Inferior parietal cortex (tissue), 1 donor: ENCODE measurements around the gene CDH4.
"Not testable (repeated sequence)": the region's sequence is repeated elsewhere in the genome, so short reads cannot be mapped to it uniquely, and the experiment has no call there.

Experiments
- DNase-seq: peaks from one replicate; pipeline ENCODE4 v3.0.0-alpha.2; 2016; ENCODE audit errors: extremely low spot score

The CDH4 gene

DNA sequence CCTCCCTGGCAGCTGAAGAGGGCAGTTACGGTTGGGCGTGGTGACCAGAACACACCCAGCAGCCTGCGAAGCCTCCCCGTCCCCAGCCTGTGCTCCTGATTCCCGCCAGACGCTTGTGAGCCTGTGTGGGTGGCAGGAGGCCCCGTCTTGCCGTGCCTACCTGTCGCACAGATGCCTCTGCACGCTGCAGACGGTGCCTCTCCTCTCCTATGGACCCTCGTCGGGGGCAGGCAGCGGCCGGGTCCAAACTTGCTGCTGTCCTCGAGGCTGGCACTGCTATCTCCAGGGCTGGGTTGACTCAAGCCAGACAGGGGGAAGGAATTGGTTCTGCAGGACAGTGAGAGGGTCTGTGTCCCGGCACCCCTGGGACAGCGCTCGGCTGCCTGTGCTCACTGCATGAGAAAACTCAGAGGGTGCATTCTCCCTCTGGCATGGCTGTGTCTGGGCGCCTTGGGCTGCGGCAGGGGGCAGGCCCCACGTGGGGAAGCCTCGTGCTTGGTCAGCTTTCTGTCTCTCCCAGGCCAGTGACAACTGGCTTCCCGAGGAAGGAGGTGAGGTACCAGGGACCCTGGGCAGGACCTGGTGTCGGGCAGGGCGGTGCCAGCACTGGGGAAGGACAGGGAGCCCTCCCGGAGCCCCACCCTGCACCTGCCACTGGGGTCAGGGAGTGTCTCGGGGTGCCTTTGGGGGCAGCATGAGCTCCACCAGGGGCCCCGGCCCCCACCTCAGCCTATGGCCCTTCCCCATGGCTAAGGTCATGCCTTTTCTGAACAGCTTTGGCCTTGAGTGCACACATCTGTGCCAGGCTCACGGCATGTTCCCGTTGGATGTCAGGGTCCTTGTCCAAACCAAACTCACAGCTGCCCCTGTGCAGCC lies 686.1 kb downstream of the CDH4 start:
- no peak for DNase-seq

DNA sequence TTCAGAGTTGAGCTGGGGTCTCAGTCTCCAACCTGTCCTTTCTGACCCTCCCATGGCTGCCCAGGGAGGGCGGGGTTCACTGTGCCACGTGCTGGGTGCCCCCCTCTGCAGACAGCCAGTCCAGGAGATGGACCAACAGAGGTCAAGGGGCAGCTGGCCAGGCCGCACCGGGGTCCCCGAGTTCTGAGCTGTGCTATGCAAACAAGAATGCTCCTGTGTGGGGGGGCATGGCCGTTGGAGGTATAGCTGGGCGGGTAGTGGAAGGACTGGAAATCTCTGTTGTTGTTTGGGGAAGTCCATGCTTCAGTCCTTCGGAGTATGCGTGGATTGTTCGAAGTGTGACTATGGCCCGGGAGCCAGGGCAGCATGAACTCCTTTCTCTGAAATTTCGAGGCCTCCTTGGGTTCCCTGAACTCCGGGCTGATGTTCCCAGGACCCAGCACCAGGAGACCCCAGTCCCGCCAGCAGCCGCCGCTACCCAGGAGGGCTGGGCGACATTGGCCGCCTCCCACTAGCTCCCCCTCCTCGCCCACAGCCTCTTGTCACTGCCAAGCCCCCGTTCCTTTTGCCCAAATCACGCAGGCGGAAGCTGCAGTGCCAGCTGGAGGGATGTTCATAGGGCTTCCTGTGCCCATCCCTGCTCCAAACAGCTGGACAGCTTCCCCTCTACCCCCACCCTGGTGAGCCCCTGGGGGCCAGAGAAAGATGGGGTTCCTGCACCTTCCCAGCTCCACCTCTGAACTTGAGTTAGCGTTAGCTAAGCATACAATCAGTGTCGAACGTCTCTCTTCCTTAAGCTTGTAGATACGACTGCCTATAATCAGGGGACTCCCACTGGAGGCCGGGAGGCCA lies 687.0 kb downstream of the CDH4 start:
- DNase-seq = no peak

DNA sequence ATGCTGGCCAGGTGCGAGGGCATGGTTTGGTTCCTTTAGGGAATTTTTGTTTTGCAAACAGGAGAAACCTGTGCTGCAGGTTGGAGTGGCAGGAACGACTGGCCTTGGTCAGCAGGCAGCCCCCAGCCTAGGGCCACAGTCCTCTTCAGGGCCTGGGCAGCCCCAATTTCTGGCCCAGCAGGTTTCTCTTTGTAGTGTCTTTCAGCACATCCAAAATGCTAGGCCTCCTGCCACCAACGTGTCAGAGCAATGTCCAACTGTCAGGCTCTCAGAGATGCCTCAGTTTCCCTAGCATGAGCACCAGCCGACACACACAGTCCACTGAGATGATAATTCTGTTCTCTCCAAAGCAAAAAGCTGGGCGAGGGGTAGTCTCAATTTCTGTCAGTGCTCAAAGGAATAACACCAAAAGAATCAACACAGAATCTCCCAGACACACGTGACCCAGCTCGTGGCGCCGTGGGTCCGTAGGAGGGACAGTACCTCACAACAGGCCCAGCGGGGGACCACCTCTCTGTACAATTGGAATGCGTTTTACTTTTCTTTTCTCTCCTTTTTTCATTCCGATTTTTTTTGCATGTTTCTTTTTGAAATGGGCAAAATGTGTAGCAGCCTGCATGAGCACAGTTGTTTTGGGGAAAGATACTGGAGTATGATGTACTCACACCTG lies 687.8 kb downstream of the CDH4 start:
- no peak for DNase-seq

DNA sequence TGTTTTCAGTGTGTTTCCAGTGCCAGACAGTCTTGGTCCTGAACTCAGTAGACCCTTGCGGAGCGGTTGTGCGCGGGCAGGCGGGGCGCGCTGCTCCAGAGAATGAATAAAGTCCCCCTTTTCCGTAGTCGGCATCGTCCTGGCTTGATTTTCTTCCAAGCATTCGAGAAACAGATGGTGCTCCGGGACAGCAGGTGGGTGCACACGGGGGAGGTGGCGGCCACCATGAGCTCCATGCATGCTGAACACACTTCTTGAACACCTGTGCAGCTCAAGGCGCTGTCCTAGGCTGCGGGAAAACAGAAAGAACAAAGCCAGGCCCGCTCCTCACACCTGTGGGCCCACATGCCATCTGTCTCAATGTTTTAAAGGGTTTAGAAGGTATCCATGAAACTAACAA lies 688.4 kb downstream of the CDH4 start:
- no peak for DNase-seq

DNA sequence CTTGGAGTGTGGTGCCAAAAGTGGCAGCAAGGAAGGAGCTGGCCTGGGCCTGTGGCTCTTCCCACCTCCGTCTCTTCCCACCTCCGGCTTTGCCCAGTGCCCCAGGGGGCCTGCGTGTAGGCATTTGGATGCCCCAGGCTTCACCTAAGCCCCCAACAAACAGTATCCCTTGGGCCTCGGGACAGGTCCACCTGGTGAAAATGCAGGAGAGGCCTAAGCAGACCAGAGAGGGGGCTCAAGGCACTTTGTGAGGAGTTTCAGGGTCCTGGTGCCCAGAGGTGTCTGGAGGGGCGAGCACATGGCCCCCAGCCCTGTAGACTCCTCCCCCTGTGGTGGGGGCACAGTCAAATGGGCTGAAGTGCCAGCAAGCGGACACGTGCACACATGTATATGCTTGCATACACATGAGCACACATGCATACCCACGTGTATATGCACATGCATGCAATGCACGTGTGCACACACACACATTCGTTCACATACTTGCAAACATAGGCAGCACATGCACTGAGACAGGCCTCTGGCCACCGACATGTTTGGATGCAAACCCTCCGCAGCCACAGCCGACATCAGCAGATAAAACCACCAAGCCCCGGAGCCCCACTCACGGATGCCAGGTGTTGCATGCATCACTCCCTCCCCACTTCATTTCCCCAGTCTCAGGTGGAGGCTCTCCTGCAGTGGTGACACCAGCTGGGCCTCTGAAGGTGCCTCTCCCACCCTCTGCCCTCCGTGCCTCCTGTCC lies 689.1 kb downstream of the CDH4 start:
- DNase-seq = no peak

DNA sequence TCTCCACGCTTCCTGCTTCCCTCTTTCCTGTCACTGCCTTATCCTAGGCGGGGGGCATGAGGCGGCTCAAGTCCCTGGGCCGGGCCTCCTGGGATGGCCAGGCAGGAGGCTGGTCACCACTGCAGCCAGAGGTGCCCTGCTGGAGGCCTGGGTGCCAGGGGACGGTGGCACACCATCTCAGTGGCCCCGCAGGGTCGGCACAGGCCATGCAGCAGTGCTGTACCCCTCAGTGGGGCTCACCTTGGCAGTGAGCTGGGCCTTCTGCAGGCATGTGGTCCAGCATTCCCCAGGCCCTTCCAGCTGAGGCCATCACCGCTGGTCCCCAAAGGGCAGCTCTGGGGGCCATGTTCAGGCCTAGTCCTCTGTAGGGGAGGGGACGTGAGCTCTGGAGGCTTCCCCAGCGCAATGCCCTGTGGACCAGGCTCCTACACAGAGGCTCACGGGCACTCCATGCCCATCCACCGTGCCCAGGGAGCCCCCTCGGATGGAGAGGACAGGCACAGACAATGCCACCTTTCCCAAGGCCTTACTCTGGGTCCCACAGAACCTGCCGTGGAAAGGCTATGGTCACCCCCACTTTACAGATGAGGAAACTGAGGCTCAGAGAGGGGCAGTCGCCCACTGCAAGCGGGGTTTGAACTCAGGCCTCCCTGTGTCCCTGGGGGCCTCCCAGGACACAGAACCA lies 689.8 kb downstream of the CDH4 start:
- no peak for DNase-seq

DNA sequence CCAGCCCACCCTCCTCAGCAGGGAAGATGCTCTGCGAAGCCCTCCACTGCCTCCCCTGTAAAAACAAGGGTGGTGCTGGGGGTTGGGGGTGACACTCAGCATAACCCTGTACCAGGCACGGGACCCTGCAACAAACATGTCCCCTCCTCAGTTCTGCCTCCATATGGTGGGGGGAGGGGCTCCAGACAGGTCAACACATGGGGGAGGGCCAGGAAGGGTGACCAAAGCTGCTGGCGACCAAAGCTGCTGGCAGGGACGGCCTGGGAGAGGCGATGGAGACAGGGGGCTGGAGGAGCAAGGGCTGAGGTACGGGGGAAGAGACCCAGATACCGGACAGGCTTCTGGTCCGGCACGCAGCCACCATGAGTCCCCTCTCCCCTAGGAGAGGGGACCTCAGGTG lies 690.5 kb downstream of the CDH4 start:
- no peak for DNase-seq

DNA sequence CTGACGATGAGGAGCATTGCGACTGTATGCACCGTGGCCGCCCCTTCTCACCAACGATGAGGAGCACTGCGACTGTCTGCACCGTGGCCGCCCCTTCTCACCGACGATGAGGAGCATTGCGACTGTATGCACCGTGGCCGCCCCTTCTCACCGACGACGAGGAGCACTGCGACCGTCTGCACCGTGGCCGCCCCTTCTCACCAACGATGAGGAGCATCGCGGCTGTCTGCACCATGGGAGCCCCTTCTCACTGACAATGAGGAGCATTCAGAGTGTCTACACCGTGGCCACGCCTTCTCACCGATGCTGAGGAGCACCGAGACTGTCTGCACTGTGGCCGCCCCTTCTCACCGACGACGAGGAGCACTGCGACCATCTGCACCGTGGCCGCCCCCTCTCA lies 692.9 kb downstream of the CDH4 start:
- DNase-seq = not testable (repeated sequence)

DNA sequence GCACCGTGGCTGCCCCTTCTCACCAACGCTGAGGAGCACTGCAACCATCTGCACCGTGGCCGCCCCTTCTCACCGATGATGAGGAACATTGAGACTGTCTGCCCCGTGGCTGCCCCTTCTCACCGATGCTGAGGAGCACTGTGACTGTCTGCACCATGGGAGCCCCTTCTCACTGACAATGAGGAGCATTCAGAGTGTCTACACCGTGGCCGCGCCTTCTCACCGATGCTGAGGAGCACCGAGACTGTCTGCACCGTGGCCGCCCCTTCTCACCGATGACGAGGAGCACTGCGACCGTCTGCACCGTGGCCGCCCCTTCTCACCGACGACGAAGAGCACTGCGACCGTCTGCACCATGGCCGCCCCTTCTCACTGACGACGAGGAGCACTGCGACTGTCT lies 693.4 kb downstream of the CDH4 start:
- DNase-seq = not testable (repeated sequence)

DNA sequence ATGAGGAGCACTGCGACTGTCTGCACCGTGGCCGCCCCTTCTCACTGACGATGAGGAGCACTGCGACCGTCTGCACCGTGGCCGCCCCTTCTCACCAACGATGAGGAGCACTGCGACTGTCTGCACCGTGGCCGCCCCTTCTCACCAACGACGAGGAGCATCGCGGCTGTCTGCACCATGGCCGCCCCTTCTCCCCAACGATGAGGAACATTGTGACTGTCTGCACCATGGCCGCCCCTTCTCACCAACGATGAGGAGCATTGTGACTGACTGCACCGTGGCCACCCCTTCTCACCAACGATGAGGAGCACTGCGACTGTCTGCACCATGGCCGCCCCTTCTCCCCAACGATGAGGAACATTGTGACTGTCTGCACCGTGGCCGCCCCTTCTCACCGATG lies 696.0 kb downstream of the CDH4 start:
- DNase-seq = not testable (repeated sequence)

DNA sequence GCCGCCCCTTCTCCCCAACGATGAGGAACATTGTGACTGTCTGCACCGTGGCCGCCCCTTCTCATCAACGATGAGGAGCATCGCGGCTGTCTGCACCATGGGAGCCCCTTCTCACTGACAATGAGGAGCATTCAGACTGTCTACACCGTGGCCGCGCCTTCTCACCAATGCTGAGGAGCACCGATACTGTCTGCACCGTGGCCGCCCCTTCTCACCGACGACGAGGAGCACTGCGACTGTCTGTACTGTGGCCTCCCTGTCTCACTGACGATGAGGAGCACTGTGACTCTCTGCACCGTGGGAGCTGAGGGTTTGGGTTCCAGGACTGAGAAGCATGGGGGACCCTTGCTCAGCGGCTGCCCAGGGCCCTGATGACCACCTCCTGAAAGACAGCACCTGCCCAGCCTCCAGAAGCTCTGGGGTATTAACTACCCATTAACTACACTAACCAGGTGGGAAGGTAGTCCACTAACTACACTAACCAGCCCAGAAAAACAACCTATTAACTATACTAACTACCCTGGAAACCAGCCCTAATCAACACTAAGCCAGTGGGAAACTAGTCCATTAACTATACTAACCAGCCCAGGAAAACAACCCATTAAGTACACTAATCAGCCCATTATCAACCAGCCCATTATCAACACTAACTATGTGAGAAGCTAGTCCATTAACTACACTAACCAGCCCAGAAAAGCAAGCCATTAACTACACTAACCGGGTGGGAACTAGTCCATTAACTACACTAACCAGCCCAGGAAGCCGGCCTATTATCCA lies 696.7 kb downstream of the CDH4 start:
- no peak for DNase-seq

DNA sequence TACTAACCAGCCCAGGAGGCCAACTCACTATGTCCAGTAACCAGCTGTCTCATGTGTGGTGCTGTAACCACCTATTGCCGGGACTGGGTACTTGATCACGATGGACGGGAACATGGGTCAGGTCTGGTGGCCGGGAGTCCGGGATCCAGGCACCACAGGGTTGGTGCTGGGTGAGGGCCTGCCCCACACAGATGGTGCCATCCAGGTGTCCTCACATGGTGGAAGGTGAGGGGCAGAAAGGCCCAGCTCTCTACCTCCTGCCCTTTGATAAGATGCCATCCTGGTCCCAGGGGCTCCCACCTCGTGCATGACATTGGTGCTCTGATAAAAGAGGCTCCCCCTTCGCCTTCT lies 697.3 kb downstream of the CDH4 start:
- DNase-seq = no peak

DNA sequence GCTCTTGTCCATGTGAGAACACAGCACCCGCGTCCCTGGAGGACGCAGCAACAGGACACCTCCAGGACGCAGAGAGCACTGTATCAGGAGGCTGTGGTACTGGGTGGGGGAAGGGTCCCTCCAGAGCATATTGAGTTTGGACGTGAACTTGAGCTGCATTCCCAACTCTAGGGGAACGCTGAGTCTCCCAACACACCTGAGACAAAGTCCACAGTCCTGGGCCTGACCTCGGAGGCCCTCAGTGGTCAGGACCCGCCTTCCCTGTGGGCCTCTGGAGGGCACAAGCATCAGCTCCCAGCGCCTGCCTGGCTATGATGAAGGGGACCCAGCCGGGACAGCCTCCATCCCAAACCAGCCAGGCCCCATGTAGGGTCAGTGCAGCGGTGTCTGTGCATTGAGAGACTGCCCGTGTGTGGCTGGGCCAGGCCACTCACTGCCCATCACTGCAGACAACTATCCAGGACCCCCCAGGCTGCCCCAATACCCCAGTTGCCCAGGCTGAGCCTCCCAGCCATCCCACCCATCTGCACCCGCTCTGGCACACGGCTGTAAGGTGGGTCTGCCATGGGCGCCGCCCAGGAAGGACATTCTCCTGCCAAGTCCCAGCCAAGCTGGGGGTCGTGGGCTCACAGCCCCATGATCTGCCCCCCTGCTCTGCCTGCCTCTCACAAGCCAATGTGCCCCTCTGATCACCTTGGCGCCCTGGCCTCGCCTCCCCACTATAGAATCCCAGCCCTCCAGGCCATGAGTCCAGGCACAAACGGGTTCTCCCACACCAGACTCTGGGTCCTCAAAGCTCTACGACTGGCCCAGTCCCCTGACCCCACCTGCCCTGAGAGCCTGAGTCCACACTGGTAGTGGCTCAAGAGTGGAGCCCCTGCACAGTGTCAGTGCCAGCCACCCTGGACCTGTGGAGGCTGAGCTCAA lies 697.9 kb downstream of the CDH4 start:
- no peak for DNase-seq

DNA sequence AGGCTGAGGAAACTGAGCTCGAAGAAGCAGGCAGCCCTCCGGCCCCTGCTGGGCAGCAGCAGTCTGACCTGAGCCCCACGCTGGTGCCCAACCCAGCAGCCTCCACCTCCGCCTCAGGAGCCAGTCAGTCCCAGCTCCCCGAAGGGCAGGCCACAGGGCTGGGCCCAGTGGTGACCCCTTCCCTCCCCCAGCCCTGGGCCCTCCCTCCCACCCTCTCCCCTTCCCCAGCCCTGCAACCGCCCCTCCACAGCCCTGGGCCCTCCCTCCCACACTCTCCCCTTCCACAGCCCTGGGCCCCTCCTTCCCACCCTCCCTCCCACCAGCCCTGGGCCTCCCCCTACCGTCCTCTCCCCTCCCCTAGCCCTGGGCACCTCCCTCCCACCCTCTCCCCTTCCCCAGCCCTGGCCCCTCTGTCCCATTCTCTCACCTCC lies 698.6 kb downstream of the CDH4 start:
- no peak for DNase-seq

DNA sequence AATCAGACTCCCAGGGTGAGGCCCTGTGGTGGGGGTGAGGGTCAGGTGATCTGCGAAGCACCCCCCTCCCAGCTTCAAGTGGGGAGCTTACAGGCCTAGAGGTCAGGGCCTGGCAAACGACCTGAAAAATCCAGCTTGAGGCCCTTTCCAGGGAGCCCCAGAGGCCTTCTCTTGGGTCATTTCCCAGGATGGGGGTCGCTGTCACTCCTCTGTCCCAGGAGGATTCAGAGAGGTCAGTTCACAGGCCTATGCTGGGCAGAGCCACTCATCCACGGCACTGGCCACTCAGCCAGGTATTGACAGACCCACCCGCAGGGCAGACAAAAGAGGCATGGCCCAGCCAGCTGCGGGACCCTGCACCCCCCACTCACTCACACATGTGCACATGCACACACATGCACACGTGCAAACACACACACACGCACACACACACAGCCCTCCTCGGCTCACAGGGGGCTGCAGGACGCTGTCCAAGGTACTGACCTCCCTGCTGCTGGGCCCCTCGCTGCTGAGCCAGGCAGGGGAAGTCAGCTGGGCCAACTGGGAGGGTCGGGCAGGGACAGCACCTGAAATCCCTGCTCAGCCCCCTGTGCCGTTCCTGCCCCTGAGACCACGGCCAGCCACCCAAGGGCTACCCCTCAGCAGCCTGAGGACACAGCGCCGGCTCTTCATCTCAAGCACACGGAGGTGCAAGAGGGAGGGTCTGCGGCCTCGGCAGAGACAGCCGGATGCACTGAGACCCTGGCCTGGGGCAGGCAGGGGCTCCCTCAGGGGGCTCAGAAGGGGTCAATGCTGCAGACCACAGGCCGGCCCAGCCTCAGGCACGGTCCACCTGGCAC lies 699.9 kb downstream of the CDH4 start:
- no peak for DNase-seq

DNA sequence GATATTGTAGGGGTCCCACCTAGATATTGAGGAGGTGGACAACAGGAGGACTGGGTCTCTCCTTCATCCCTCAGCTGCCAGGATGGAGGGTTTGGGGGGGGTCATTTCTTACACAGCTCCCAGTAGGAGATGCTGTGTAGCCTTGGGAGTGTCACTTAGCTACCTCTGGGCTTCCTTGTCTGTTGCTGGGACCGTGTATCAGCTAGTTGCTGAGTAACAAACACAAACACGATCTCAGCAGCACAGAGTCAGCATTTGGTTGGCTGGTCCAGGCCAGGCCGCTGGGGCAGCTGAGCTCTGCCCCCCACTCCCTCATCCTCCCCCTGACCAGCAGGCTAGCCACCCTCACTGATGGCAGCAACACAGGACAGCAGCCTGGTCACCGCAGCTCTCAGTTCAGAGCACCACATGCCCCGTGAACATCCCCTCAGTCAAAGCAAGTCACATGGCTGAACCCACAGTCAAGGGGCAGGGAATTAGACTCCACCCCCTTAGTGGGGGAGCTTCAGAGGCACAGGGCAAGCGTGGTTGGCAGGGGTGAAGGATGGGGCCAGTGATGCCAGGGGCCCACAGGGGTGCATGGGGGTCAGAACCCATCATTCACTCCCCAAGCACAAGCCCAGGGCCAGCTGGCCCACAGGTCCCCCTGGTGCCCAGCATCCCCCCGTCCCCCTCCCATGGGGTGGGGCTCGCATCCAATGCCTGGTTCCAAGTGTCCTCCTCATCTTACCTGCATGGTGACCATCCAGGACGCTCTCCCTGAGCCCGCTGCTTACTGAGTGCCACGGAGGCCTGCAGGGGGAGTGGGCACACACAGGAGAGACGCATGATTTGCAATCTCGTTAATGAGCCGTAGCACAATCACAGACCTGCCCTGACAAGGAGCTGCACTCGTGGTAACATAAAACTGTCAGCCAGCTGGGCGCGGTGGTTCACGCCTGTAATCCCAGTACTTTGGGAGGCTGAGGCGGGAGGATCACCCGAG lies 701.3 kb downstream of the CDH4 start:
- DNase-seq = no peak
